ENCODE measurements around the gene LAGE3. TPM values are rescaled to one million over a fixed set of nuclear protein-coding genes. Genes with fewer than 3 reads are reported as not detected.

LAGE3 gene
- total and polyA plus RNA-seq, 2 of the 13 experiments (the other 11 are each of a cell fraction or from before 2014, with no cell fraction given): 7.6 to 12.7 TPM

- TF ChIP-seq RXRB (CRISPR knock-in tag; IDR thresholded peaks at IDR 0.05; ENCODE audit: borderline replicate concordance) (no peak), PCBP2 (optimal IDR thresholded peaks at IDR 0.05; ENCODE audit: low read depth, low read length, poor library complexity, severe bottlenecking) (no peak), SSRP1 (CRISPR knock-in tag; IDR thresholded peaks at IDR 0.05) (peak; percentile 33; the same call in 1 of the 2 replicates), SOX6 (IDR thresholded peaks at IDR 0.05) (no peak), SOX6 (CRISPR knock-in tag; IDR thresholded peaks at IDR 0.05) (peak; percentile 27; the same call in 1 of the 2 replicates), PITX1 (CRISPR knock-in tag; IDR thresholded peaks at IDR 0.05) (peak; percentile 15; the same call in 1 of the 2 replicates), GABPB1 (CRISPR knock-in tag; IDR thresholded peaks at IDR 0.05) (no peak), ZNF276 (CRISPR knock-in tag; IDR thresholded peaks at IDR 0.05; ENCODE audit: low read depth) (no peak), ZNF382 (CRISPR knock-in tag; IDR thresholded peaks at IDR 0.05; ENCODE audit: borderline replicate concordance) (no peak), HNF1A (IDR thresholded peaks at IDR 0.05; ENCODE audit: low read depth) (no peak), HNF1A (CRISPR knock-in tag; IDR thresholded peaks at IDR 0.05; ENCODE audit: borderline replicate concordance) (no peak)
- TF ChIP-seq, protein P1, sequence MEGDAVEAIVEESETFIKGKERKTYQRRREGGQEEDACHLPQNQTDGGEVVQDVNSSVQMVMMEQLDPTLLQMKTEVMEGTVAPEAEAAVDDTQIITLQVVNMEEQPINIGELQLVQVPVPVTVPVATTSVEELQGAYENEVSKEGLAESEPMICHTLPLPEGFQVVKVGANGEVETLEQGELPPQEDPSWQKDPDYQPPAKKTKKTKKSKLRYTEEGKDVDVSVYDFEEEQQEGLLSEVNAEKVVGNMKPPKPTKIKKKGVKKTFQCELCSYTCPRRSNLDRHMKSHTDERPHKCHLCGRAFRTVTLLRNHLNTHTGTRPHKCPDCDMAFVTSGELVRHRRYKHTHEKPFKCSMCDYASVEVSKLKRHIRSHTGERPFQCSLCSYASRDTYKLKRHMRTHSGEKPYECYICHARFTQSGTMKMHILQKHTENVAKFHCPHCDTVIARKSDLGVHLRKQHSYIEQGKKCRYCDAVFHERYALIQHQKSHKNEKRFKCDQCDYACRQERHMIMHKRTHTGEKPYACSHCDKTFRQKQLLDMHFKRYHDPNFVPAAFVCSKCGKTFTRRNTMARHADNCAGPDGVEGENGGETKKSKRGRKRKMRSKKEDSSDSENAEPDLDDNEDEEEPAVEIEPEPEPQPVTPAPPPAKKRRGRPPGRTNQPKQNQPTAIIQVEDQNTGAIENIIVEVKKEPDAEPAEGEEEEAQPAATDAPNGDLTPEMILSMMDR (CRISPR knock-in tag; IDR thresholded peaks at IDR 0.05): peak; percentile 68
- TF ChIP-seq, protein P2, sequence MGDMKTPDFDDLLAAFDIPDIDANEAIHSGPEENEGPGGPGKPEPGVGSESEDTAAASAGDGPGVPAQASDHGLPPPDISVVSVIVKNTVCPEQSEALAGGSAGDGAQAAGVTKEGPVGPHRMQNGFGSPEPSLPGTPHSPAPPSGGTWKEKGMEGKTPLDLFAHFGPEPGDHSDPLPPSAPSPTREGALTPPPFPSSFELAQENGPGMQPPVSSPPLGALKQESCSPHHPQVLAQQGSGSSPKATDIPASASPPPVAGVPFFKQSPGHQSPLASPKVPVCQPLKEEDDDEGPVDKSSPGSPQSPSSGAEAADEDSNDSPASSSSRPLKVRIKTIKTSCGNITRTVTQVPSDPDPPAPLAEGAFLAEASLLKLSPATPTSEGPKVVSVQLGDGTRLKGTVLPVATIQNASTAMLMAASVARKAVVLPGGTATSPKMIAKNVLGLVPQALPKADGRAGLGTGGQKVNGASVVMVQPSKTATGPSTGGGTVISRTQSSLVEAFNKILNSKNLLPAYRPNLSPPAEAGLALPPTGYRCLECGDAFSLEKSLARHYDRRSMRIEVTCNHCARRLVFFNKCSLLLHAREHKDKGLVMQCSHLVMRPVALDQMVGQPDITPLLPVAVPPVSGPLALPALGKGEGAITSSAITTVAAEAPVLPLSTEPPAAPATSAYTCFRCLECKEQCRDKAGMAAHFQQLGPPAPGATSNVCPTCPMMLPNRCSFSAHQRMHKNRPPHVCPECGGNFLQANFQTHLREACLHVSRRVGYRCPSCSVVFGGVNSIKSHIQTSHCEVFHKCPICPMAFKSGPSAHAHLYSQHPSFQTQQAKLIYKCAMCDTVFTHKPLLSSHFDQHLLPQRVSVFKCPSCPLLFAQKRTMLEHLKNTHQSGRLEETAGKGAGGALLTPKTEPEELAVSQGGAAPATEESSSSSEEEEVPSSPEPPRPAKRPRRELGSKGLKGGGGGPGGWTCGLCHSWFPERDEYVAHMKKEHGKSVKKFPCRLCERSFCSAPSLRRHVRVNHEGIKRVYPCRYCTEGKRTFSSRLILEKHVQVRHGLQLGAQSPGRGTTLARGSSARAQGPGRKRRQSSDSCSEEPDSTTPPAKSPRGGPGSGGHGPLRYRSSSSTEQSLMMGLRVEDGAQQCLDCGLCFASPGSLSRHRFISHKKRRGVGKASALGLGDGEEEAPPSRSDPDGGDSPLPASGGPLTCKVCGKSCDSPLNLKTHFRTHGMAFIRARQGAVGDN (CRISPR knock-in tag; IDR thresholded peaks at IDR 0.05): peak; percentile 65
Observed at GRCh38 chrX:154526901-154527675, 48.0 kb upstream of the LAGE3 start (continued).
